ENCODE results near the gene JPH4. TPM values are rescaled to one million over a fixed set of nuclear protein-coding genes. Genes with fewer than 3 reads are reported as not detected.

Gene JPH4
- total RNA-seq, 1 experiment from 2014 or later, result 0.10 TPM

- no peak for DNase-seq (ENCODE audit: low read depth)
Observed at GRCh38 chr14:23580152-23580926, 1.7 kb upstream of the JPH4 start.

GRCh38 chr14:23579739-23580138 is 1.1 kb upstream of the JPH4 start:
- no peak for DNase-seq (ENCODE audit: low read depth)

DNA sequence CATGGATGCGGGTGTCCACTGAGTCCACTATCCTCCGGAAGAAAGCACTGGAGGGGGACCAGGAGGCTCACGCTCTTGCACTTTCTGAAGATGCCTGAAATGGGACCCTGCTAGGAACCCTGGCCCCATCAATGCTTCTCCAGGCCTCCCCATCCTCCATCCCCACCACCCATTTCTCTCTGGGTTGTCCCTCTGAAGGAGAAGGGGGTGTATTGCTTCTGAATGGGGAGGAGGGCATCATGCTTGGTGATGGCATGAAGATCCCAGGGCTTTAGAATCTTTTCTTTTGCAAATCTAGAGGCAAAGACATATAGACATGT is 681 bp upstream of the JPH4 start:
- no peak for DNase-seq (ENCODE audit: low read depth)

- no peak for DNase-seq (ENCODE audit: low read depth)
Observed at GRCh38 chr14:23577710-23578392, 739 bp downstream of the JPH4 start.

GRCh38 chr14:23577004-23577681 is 1.4 kb downstream of the JPH4 start:
- DNase-seq (ENCODE audit: low read depth), result peak; percentile 24

GRCh38 chr14:23573384-23574015 is 5.1 kb downstream of the JPH4 start:
- no peak for DNase-seq (ENCODE audit: low read depth)

DNA sequence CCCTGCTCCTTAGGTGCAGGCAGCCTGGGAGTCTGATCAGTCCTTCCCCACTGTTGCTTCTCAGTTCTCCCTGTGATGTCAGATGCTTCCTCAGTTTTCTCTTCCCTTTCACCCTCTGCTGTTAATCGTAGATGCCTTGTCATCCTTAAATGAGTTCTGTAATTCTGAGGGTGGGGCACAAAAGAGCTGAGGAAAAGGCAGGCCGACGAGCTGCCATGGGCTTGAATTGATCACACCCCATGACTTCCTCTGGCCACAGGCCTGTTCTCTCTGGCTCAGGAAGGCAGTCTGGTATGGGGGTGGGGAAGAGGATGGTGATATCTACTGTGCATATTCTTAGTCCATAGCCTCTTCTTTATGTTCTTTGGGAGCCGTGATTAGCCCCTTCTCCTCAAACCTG is 5.8 kb downstream of the JPH4 start:
- DNase-seq (ENCODE audit: low read depth), result no peak

- DNase-seq (ENCODE audit: low read depth), result no peak
Observed at GRCh38 chr14:23572524-23572828, 6.1 kb downstream of the JPH4 start.

DNA sequence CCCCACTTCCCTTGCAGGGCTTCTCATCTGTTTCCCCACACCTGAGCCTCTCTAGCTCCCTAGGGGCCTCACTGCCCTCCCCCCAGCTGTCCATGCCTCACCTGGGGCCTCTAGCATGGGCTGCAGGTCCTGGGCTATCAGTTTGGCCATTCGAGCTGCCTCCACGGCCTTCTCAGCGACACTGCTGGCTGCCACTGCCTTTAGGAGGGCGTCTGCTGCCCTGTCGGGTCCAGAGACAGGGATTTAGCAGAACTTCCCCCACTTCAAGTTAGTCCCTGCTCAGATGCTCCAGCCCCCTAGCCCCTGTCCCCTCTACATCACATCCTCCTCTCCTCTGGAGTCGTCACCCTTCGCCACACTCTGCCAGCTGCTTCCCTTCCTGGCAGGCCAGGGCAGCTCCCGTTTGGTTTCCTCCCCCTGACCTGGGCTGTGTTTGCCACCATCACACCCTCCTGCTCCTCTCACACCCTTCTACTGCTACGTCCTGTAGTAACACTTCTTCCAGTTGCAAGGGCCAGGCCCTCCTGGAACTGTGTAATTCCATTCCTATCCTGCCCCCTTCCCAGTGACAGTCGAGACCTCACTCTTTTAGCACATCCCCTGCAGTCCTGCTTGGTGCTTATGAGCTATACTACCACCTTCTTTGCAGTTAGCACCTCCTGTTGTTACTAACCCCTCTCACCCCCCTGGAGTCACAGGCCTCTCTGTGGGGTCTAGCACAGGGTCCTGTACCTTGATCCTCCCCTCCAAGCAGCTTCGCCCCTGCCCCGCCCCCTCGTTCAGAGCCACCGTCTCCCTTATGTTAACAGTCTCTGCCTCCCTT is 6.7 kb downstream of the JPH4 start:
- no peak for DNase-seq (ENCODE audit: low read depth)

GRCh38 chr14:23570806-23571483 is 7.6 kb downstream of the JPH4 start:
- no peak for DNase-seq (ENCODE audit: low read depth)

GRCh38 chr14:23569443-23570151 is 9.0 kb downstream of the JPH4 start:
- DNase-seq (ENCODE audit: low read depth), result peak; percentile 38

DNA sequence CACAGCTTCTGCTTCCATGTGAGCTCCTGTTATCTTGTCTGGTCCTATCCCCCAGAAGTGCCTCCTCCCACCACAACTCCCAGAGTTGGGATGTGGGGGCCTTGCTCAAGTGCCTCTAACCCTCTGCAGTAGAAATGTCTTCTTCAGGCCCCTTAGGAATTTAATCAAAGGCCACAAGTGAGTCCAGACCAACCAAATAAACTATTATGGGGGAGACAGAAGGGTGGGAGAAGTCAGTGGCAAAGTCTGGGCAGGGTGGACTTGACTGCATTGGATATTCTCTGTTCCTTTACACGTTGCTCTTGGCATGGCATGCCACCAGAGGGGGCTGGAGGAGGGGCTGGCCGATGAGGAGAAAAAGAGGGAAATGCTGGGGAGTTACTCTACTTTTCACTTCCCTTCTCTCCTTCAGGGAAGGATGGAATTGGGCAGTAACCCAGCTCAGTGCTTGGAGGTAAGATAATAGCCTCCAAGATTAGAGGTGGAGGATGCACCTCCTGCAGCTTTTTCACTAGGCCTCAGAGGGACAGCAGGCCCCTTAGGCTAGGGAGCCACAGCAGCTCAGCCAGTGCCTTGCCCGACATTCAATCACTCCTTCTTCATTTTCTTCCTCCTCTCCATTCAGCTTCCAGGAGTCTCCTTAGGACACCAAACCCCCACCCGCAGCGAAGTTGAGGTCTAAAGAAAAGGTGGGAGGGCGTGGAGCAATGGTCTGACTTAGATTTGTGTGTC is 9.8 kb downstream of the JPH4 start:
- peak; percentile 37 for DNase-seq (ENCODE audit: low read depth)

DNA sequence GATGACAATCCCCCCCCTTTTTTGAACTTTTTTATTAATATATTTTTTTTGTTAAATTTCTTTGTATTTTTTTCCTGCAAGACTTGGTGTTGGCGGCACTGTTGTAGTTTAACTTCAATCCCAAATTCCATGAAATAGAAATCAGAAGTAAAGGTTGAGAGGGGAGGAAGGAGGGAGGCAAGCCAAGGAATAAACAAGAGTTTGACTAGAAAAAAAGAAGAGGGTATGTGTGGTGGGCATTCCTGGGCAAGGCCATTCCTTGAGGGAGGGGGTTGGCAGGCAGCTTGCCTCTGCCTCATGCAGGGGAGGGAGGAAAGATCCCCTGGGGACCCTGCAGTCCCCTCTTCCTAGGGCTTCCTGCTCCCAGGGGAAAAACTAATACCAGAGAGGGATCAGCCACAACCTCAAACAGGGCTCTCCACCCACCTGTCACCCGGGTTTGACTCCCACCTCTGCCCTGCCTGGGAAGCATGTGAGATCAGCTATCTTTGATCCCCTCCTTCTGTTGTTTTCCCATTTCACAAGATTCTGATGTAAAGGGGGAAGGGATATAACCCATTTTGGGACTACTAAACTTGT is 10.5 kb downstream of the JPH4 start:
- no peak for DNase-seq (ENCODE audit: low read depth)

DNA sequence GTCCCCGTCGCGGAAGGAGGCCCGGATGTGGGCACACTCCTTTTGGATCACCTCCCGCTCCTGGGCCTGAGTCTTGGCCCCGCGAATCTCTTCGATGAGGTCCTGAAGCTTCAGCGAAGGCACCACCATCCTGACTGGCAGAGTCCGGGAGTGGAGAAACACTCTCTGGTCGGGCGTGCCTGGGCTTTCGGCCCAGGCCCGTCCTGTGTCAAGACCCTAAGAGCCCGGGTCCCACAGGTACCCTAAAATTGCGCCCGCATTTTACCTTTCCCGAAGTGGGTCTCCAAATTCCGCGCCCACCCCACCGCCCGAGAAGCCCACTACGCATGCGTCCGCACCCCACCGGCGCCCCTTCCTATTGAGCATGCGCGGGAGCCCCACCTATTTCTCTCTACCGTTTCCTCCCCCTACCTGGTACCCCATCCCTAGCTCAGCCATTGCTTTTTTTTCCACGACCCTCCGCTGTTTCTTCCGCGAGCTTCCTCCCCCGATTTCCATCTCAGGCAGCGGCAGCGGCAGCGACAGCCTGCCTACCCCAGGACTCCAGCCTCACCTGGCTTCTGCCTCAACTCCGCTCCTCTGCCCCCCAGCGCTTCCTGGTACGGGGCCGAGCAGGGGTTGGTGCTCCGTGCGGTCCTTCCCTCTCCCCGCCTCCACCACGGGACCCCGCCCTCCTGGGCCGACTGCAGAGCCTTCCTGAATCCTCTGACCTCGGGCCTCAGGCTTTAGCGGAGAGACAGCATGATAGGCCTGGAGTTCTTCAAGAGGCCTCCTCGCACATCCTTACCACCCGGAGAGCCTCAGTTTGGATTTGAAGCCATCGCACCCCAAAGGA is 11.2 kb downstream of the JPH4 start, which contains the start of gene AP1G2:
AP1G2 (minus strand) TSS at position 606 of the 835 bp plus-strand sequence; CDS start at position 129, 477 bp downstream.
- peak; percentile 77 for DNase-seq (ENCODE audit: low read depth)

GRCh38 chr14:23566778-23567185 is 11.8 kb downstream of the JPH4 start:
- DNase-seq (ENCODE audit: low read depth), result peak; percentile 22

GRCh38 chr14:23566112-23566777 is 12.3 kb downstream of the JPH4 start:
- no peak for DNase-seq (ENCODE audit: low read depth)

- DNase-seq (ENCODE audit: low read depth), result no peak
Observed at GRCh38 chr14:23565626-23566025, 13.0 kb downstream of the JPH4 start.

- no peak for DNase-seq (ENCODE audit: low read depth)
Observed at GRCh38 chr14:23564876-23565275, 13.7 kb downstream of the JPH4 start.
